HepG2 (cell line): ENCODE data around the gene ANKRD11. TPM values are rescaled to one million over a fixed set of nuclear protein-coding genes. Genes with fewer than 3 reads are reported as not detected.

Source experiments
- ARHGAP35 ChIP-seq: sonication (generic); formaldehyde crosslinking; IDR thresholded peaks from 2 replicates; pipeline ENCODE4 v1.9.0; 2022; ENCODE audit warnings: mild to moderate bottlenecking, inconsistent platforms, moderate library complexity, missing genetic modification reagents, borderline replicate concordance
- BCL3 ChIP-seq: sonication (generic); formaldehyde crosslinking; IDR thresholded peaks from 2 replicates; pipeline ENCODE4 v1.5.1; 2020; ENCODE audit warnings: mild to moderate bottlenecking, missing genetic modification reagents, moderate library complexity
- CEBPB ChIP-seq: IDR thresholded peaks from 2 replicates; pipeline ENCODE4 v1.6.1; 2011; ENCODE audit warnings: low read depth, low read length, improper control_type of control experiment, borderline replicate concordance
- ETS1 ChIP-seq: sonication (generic); formaldehyde crosslinking; IDR thresholded peaks from 2 replicates; pipeline ENCODE4 v1.4.0; 2020; ENCODE audit warnings: missing genetic modification reagents
- FOXK1 ChIP-seq: sonication (generic); formaldehyde crosslinking; IDR thresholded peaks from 2 replicates; pipeline ENCODE4 v1.4.0; 2020; ENCODE audit warnings: low read depth, missing genetic modification reagents, borderline replicate concordance
- HMG20B ChIP-seq: conservative IDR thresholded peaks from 2 replicates; pipeline ENCODE4 v1.6.1; 2016; ENCODE audit warnings: missing genetic modification reagents, missing compliant biosample characterization
- JUNB ChIP-seq: sonication (generic); formaldehyde crosslinking; IDR thresholded peaks from 2 replicates; pipeline ENCODE4 v1.8.0; 2022; ENCODE audit warnings: missing genetic modification reagents, mild to moderate bottlenecking, borderline replicate concordance
- KAT7 ChIP-seq: IDR thresholded peaks from 2 replicates; pipeline ENCODE4 v1.6.1; 2018; ENCODE audit warnings: borderline replicate concordance, missing compliant biosample characterization
- KAT8 ChIP-seq: IDR thresholded peaks from 2 replicates; pipeline ENCODE4 v1.6.1; 2016; ENCODE audit warnings: missing genetic modification reagents, missing compliant biosample characterization
- KDM6A ChIP-seq: IDR thresholded peaks from 2 replicates; pipeline ENCODE4 v1.6.1; 2016; ENCODE audit warnings: low read depth
- MATR3 ChIP-seq: sonication (generic); formaldehyde crosslinking; IDR thresholded peaks from 2 replicates; pipeline ENCODE4 v1.4.0; 2020; ENCODE audit warnings: missing genetic modification reagents
- NFIC ChIP-seq: IDR thresholded peaks from 2 replicates; pipeline ENCODE4 v1.6.1; 2012; ENCODE audit warnings: mild to moderate bottlenecking, low read length, inconsistent platforms
- PRDM4 ChIP-seq: sonication (generic); formaldehyde crosslinking; IDR thresholded peaks from 2 replicates; pipeline ENCODE4 v1.9.0; 2021; ENCODE audit warnings: missing genetic modification reagents, borderline replicate concordance
- PREB ChIP-seq: sonication (generic); formaldehyde crosslinking; IDR thresholded peaks from 2 replicates; pipeline ENCODE4 v1.4.0; 2020; ENCODE audit warnings: missing genetic modification reagents
- REXO4 ChIP-seq: sonication (generic); formaldehyde crosslinking; IDR thresholded peaks from 2 replicates; pipeline ENCODE4 v1.8.0; 2022; ENCODE audit warnings: missing genetic modification reagents, mild to moderate bottlenecking, borderline replicate concordance
- SALL1 ChIP-seq: sonication (generic); formaldehyde crosslinking; IDR thresholded peaks from 2 replicates; pipeline ENCODE4 v1.8.0; 2022; ENCODE audit warnings: mild to moderate bottlenecking, missing genetic modification reagents
- SMC3 ChIP-seq: IDR thresholded peaks from 2 replicates; pipeline ENCODE4 v1.6.1; 2011; ENCODE audit warnings: low read length, improper control_type of control experiment
- ZNF235 ChIP-seq: sonication (generic); formaldehyde crosslinking; IDR thresholded peaks from 2 replicates; pipeline ENCODE4 v1.8.1; 2023; ENCODE audit warnings: mild to moderate bottlenecking, missing genetic modification reagents, borderline replicate concordance
- ZNF251 ChIP-seq: sonication (generic); formaldehyde crosslinking; IDR thresholded peaks from 2 replicates; pipeline ENCODE4 v1.9.0; 2021; ENCODE audit warnings: mild to moderate bottlenecking, missing genetic modification reagents
- ZNF7 ChIP-seq: IDR thresholded peaks from 2 replicates; pipeline ENCODE4 v1.6.1; 2016; ENCODE audit warnings: missing biosample characterization, missing genetic modification reagents
- ZUFSP ChIP-seq: sonication (generic); formaldehyde crosslinking; IDR thresholded peaks from 2 replicates; pipeline ENCODE4 v1.9.0; 2021; ENCODE audit warnings: missing genetic modification reagents, mild to moderate bottlenecking, borderline replicate concordance
- polyA plus RNA-seq, 8 experiments: library from polyadenylated mRNA; depleted of rRNA in 3 of 8; stranded (reverse) in 7 of 8; unstranded in 1 of 8; fragments of >200 nt; fragmentation: Illumina TruSeq in 4 of 8; extraction: Trizol in 4 of 8; gene quantifications; 2 replicates each; pipeline versions ENCODE4 v1.2.1 to v1.2.3, GENCODE V29; 2011 to 2016; ENCODE audit warnings: low read depth in 4 of 8, missing spikeins in 1 of 8, mixed read lengths in 1 of 8; ENCODE audit not compliant: insufficient read depth in 1 of 8
- total RNA-seq, 5 experiments: library from RNA; depleted of rRNA; stranded (reverse); fragments of >200 nt; fragmentation: Illumina TruSeq; extraction: Trizol; gene quantifications; 2 replicates each; pipeline ENCODE4 v1.2.3, GENCODE V29; 2016; ENCODE audit warnings: low read depth in 1 of 5
- TF ChIP-seq, protein P1 (sequence below): sonication (generic); formaldehyde crosslinking; conservative IDR thresholded peaks from 2 replicates; pipeline ENCODE4 v1.4.0; 2020; ENCODE audit warnings: missing genetic modification reagents

ANKRD11 gene
- total and polyA plus RNA-seq, 2 of the 13 experiments (the other 11 are each of a cell fraction or from before 2014, with no cell fraction given), result 21.4 to 38.4 TPM

DNA sequence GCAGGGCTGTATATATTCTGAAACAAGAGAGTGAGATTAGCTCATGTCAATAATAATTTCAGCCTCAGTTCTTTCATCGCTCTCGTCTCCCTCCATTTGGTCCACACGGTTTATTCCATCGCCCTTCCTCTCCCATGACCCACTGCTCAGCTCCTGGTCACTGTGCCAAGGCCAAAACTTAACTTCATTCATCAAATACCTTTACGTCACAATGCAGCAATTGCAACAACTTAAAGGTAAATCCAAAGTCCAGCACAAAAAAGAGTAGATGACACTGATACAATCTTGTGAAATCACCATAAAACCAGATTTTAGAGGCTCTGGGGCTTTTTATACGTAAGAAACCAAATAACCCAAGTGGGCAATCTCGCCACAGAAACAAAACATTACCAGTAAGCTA, 72.0 kb downstream of the ANKRD11 start (continued):
- TF ChIP-seq PREB (CRISPR knock-in tag) (no peak), ZNF251 (CRISPR knock-in tag) (no peak), PRDM4 (CRISPR knock-in tag) (no peak), FOXK1 (CRISPR knock-in tag) (peak; percentile 35; the same call in 1 of the 2 replicates), SALL1 (peak; percentile 34; the same call in 1 of the 2 replicates), ZUFSP (CRISPR knock-in tag) (no peak), KAT8 (CRISPR knock-in tag) (no peak), BCL3 (CRISPR knock-in tag) (no peak), ETS1 (CRISPR knock-in tag) (no peak), ZNF235 (CRISPR knock-in tag) (no peak), MATR3 (CRISPR knock-in tag) (no peak), CEBPB (peak; percentile 96), REXO4 (CRISPR knock-in tag) (no peak), JUNB (no peak), KAT7 (CRISPR knock-in tag) (no peak), KDM6A (CRISPR knock-in tag) (no peak), ARHGAP35 (CRISPR knock-in tag) (no peak), SMC3 (peak; percentile 11; the same call in 1 of the 2 replicates), ZNF7 (no peak), NFIC (no peak), HMG20B (CRISPR knock-in tag) (no peak)
- TF ChIP-seq, protein P1, sequence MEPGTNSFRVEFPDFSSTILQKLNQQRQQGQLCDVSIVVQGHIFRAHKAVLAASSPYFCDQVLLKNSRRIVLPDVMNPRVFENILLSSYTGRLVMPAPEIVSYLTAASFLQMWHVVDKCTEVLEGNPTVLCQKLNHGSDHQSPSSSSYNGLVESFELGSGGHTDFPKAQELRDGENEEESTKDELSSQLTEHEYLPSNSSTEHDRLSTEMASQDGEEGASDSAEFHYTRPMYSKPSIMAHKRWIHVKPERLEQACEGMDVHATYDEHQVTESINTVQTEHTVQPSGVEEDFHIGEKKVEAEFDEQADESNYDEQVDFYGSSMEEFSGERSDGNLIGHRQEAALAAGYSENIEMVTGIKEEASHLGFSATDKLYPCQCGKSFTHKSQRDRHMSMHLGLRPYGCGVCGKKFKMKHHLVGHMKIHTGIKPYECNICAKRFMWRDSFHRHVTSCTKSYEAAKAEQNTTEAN (CRISPR knock-in tag), result no peak
